ENCODE data around the gene PFN3. TPM values are rescaled to one million over a fixed set of nuclear protein-coding genes. Genes with fewer than 3 reads are reported as not detected.

PFN3 gene
- total and polyA plus RNA-seq, 2 of the 13 experiments (the other 11 are each of a cell fraction or from before 2014, with no cell fraction given), result not detected

DNA sequence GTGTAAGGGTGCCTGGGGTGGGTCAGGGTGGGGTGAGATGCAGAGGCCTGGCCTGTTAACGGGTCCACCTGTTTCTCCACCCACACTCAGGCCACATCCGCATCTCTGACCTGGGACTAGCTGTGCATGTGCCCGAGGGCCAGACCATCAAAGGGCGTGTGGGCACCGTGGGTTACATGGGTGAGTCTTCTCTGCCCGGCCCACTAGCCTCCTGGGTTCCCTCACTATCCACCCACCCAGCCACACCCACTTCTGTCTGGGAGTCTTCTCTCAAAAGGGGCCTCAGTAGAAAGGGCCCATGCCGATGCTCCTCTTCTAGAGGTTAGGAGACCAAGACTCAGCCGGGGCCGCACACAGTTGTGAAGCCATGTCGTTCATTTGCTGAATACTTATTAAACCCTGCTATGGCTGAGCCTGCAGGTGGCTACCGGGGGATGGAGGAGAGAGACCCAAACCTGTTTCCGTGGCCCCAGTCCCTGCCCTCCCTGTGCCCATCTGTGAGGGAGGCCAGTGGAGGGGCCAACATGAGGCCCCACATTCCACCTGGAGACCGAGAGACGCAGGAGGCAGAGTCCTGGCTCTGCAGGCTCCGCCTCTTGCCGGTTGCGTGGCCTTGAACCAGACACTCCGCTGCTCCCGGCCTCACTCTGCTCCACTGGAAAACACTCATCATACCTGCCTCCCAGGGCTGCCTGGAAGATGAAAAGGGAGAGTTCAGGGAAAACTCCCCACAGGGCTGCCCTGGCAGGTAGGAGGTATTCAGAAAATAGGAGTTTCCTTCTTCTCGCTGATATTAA lies 34.7 kb upstream of the PFN3 start (continued):
- TF ChIP-seq, protein P1, sequence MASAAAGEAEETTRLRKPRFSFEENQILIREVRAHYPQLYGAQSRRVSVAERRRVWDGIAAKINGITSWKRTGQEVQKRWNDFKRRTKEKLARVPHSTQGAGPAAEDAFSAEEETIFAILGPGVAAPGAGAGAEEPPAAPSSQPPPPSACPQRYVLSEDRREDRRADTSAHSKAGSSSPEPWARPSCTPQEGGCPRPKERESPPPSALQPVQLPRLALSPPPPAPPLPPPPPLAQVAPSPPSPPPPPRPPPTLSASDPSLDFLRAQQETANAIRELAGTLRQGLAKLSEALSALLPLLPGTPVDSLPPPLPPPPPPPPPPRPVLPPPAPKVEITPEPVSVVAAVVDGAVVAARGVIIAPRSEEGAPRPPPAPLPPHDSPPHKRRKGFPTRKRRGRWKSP (CRISPR knock-in tag; IDR thresholded peaks at IDR 0.05), result 0 out of 2 replicates have a peak, but pooled peaks have one; percentile 36
- TF ChIP-seq ZSCAN30 (CRISPR knock-in tag; IDR thresholded peaks at IDR 0.05) (no peak), WIZ (CRISPR knock-in tag; IDR thresholded peaks at IDR 0.05) (no peak), NCOA5 (CRISPR knock-in tag; IDR thresholded peaks at IDR 0.05) (no peak), MEIS2 (CRISPR knock-in tag; IDR thresholded peaks at IDR 0.05) (peak; percentile 36; the same call in 1 of the 2 replicates), GATAD2A (CRISPR knock-in tag; IDR thresholded peaks at IDR 0.05) (peak; percentile 52), ZNF83 (CRISPR knock-in tag; IDR thresholded peaks at IDR 0.05; ENCODE audit: borderline replicate concordance) (no peak), HNRNPUL1 (IDR thresholded peaks at IDR 0.05; ENCODE audit: low read depth, low read length) (no peak), DR1 (CRISPR knock-in tag; IDR thresholded peaks at IDR 0.05) (no peak), TCF7L2 (IDR thresholded peaks at IDR 0.05; ENCODE audit: low read depth, low read length) (no peak), ZNF543 (CRISPR knock-in tag; IDR thresholded peaks at IDR 0.05) (no peak)
- TF ChIP-seq, protein P2, sequence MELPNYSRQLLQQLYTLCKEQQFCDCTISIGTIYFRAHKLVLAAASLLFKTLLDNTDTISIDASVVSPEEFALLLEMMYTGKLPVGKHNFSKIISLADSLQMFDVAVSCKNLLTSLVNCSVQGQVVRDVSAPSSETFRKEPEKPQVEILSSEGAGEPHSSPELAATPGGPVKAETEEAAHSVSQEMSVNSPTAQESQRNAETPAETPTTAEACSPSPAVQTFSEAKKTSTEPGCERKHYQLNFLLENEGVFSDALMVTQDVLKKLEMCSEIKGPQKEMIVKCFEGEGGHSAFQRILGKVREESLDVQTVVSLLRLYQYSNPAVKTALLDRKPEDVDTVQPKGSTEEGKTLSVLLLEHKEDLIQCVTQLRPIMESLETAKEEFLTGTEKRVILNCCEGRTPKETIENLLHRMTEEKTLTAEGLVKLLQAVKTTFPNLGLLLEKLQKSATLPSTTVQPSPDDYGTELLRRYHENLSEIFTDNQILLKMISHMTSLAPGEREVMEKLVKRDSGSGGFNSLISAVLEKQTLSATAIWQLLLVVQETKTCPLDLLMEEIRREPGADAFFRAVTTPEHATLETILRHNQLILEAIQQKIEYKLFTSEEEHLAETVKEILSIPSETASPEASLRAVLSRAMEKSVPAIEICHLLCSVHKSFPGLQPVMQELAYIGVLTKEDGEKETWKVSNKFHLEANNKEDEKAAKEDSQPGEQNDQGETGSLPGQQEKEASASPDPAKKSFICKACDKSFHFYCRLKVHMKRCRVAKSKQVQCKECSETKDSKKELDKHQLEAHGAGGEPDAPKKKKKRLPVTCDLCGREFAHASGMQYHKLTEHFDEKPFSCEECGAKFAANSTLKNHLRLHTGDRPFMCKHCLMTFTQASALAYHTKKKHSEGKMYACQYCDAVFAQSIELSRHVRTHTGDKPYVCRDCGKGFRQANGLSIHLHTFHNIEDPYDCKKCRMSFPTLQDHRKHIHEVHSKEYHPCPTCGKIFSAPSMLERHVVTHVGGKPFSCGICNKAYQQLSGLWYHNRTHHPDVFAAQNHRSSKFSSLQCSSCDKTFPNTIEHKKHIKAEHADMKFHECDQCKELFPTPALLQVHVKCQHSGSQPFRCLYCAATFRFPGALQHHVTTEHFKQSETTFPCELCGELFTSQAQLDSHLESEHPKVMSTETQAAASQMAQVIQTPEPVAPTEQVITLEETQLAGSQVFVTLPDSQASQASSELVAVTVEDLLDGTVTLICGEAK (IDR thresholded peaks at IDR 0.05), result no peak
- TF ChIP-seq, protein P2 (CRISPR knock-in tag; IDR thresholded peaks at IDR 0.05), result no peak
- TF ChIP-seq, protein P3, sequence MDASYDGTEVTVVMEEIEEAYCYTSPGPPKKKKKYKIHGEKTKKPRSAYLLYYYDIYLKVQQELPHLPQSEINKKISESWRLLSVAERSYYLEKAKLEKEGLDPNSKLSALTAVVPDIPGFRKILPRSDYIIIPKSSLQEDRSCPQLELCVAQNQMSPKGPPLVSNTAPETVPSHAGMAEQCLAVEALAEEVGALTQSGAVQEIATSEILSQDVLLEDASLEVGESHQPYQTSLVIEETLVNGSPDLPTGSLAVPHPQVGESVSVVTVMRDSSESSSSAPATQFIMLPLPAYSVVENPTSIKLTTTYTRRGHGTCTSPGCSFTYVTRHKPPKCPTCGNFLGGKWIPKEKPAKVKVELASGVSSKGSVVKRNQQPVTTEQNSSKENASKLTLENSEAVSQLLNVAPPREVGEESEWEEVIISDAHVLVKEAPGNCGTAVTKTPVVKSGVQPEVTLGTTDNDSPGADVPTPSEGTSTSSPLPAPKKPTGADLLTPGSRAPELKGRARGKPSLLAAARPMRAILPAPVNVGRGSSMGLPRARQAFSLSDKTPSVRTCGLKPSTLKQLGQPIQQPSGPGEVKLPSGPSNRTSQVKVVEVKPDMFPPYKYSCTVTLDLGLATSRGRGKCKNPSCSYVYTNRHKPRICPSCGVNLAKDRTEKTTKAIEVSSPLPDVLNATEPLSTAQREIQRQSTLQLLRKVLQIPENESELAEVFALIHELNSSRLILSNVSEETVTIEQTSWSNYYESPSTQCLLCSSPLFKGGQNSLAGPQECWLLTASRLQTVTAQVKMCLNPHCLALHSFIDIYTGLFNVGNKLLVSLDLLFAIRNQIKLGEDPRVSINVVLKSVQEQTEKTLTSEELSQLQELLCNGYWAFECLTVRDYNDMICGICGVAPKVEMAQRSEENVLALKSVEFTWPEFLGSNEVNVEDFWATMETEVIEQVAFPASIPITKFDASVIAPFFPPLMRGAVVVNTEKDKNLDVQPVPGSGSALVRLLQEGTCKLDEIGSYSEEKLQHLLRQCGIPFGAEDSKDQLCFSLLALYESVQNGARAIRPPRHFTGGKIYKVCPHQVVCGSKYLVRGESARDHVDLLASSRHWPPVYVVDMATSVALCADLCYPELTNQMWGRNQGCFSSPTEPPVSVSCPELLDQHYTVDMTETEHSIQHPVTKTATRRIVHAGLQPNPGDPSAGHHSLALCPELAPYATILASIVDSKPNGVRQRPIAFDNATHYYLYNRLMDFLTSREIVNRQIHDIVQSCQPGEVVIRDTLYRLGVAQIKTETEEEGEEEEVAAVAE (CRISPR knock-in tag; IDR thresholded peaks at IDR 0.05; ENCODE audit: borderline replicate concordance), result no peak

Measured in HepG2 (cell line).